Measurements from ENCODE around the gene PPP1CA.

DNA sequence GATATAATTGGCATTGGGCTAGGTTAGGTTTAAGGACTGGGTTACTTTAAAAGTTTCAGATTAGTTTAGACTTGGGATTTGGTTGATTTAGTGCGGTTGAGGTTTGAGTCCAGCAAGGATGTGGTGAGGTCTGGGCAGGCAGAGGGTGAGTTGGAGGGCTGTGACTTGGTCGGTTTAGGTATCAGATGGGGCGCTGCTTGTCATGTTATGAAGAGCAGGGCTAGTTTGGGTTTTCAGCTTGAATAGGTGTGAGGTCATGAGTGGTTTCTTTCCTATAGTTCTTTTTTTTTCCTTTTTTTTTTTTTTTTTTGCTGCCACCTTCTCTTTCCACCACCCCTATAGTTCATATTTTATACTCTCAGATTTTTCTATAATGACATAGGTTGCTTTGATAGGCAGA, 33.0 kb downstream of the PPP1CA start:
- TF ChIP-seq, protein P1, sequence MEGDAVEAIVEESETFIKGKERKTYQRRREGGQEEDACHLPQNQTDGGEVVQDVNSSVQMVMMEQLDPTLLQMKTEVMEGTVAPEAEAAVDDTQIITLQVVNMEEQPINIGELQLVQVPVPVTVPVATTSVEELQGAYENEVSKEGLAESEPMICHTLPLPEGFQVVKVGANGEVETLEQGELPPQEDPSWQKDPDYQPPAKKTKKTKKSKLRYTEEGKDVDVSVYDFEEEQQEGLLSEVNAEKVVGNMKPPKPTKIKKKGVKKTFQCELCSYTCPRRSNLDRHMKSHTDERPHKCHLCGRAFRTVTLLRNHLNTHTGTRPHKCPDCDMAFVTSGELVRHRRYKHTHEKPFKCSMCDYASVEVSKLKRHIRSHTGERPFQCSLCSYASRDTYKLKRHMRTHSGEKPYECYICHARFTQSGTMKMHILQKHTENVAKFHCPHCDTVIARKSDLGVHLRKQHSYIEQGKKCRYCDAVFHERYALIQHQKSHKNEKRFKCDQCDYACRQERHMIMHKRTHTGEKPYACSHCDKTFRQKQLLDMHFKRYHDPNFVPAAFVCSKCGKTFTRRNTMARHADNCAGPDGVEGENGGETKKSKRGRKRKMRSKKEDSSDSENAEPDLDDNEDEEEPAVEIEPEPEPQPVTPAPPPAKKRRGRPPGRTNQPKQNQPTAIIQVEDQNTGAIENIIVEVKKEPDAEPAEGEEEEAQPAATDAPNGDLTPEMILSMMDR (IDR thresholded peaks at IDR 0.05): no peak
- no peak for TF ChIP-seq EP300 (IDR thresholded peaks at IDR 0.05)
